GM18951 (cell line): ENCODE results near the gene KHSRP.
"Not testable (repeated sequence)": the region's sequence is repeated elsewhere in the genome, so short reads cannot be mapped to it uniquely, and the experiment has no call there.

Experiments
- POLR2A ChIP-seq: IDR thresholded peaks from 4 replicates; pipeline ENCODE4 v1.6.1; 2011; ENCODE audit warnings: mild to moderate bottlenecking; ENCODE audit not compliant: insufficient read length, insufficient read depth; ENCODE audit errors: extremely low read depth
- in situ Hi-C: fragments of 300-500 bp; cut with MboI; formaldehyde crosslinking; loops from one replicate; pipeline ENCODE4 v1.12.0; 2022; ENCODE audit warnings: low sequenced_read_pairs, mixed read lengths, inconsistent platforms; ENCODE audit not compliant: unreplicated experiment

Gene KHSRP

DNA sequence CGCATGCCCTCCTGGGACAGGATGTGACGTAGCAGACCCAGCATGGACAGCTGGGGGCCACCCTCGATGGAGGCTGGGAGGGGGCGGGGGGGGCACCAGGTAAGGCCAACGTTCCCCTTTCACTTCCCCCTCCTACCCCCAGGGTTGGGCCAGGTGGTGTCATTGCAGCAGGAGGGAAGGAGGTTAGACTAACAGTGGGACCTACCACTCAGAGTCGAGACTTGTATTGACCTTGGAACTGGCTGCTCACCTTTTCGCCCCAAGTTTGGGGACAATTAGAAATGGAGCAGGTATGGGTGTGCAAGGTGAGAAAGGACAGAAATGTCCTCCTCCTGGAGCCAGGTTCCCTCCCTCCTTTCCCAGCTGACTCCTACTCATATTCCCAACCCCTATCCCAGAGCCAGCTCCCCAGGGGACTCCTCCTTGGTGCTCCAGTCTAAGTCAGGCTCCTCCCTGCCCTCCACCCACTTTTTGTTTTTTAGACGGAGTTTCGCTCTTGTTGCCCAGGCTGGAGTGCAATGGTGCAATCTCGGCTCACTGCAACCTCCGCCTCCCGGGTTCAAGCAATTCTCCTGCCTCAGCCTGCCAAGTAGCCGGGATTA is 17.6 kb upstream of the KHSRP start:
- in situ Hi-C loops: no loop called here
- no peak for TF ChIP-seq POLR2A

DNA sequence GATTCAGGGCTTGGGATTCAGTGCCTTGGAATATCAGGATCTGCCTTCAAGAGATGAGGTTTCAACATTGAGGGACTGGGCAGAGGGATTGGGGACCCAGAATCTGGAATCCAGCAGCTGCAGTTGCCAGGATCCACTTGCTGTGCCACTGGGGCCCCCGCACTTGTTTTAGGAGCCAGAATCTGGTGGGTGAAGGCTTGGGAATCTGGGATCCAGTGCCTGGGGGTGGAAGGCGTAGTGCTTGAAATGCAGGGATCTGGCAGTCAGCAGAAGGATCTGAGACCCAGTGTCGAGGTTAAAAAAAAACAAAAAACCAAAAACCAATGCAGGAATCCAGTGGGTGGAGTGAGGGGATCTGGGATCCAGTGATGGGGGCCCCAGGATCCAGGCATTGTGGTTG is 16.3 kb upstream of the KHSRP start:
- no peak for TF ChIP-seq POLR2A
- in situ Hi-C loops: no loop called here

DNA sequence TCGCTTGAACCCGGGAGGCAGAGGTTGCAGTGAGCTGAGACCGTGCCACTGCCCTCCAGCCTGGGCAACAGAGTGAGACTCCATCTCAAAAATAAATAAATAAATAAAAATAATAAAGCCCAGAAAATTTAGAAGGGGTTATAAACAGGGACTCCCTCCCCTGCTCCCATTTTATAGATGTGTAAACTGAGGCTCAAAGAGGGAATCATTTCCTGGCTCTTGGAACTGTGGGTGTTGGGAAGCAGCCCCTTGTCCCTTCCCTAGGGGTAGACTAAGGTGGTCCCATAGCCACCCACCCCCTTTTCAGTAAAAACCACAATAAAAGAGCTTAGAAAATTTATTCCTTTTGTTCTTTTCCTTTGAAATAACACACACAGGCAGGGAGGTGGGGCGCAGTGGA is 15.1 kb upstream of the KHSRP start:
- TF ChIP-seq POLR2A: no peak
- in situ Hi-C loops: no loop called here

DNA sequence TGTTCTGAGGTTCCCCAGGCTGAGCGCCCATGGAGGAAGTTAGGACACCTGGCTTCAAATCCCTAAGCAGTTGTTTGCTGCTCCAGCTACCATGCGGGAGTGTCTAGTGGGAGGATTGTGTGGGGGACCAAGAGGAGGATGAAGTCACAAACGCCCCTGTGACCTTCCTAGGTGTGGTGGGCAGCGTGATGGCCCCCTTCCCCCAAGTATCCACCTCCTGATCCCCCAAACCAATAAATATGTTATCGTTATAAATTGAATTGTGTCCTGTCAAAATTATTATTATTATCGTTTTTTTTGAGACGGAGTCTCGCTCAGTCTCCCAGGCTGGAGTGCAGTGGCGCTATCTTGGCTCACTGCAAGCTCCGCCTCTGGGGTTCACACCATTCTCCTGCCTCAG is 9.1 kb upstream of the KHSRP start, which contains the start of gene SLC25A41:
Gene SLC25A41, minus strand, starts transcription at position 101 of the 400 bp plus-strand sequence. Its CDS starts 70 bp downstream, at position 31.
- no peak for TF ChIP-seq POLR2A
- in situ Hi-C loops: no loop called here

DNA sequence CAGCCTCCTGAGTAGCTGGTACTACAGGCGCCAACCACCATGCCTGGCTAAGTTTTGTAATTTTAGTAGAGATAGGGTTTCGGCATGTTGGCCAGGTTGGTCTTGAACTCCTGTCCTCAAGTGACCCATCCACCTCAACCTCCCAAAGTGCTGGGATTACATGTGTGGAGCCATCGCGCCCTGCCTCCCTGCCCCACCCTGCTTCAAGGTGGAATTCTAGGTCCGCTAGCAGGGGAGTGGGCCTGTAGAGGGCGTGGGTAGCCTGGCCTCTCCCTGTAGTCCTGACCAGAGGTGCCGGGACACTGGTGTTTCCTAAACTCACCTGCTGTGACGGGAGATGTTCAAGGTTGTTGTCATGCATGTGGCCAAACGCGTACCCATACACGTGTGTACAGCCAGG is 8.6 kb upstream of the KHSRP start:
- in situ Hi-C loops: no loop called here
- TF ChIP-seq POLR2A: no peak

DNA sequence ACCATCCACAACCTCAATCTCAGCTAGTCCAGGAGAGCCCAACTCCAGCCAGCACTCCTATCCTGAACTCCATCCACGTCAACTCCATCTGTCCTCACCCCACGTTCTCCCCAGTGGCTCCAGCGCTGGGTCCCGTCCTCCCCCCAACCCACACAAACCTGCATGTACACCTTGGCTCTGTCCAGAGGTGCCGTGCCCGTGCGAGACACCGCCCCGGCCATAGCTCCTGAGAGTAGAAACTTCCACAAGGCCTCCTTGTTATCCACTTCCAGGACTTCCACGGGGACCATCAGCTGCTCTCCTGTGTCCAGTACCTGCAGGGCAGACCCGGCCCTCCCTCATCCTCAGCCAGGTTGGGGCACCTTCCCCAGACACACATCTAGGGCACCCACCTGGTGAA is 7.3 kb upstream of the KHSRP start:
- TF ChIP-seq POLR2A: no peak
- in situ Hi-C loops: no loop called here

DNA sequence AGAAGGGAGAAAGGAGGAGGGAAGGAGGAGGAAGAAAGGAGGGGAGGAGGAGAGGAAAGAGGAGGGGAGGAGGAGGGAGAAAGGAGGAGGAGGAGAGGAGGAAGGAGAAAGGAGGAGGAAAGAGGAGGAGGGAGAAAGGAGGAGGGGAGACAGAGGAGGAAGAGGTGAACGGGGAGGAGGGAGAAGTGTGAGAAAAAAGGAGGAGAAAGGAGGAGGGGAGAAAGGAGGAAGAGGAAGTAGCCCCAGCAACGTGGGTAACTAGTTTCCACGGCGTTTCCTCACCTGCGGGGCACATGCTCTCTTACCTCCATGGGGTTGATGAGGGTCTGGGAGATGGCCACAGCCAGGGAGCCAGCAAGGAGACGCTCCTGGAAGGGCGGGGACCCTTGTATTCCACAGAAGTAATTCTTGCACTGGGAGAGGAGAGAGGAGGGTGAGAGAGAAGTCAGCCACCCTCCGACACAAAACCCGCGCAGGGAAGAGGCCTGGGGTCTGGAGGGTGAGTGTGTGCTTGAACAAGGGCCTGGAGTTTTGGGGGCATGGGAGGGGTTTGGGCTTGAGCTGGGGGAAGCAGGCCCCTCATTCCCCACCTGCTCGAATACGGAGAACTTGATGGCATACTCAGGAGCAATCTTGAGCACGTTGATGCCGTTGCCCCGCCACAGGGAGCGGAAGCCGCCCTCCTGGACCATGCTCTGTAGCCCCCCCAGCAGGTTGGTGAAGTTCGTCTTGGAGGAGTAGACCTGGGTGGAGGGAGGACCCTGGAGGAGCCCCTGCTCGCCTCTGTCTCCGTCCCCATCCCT is 5.0 kb upstream of the KHSRP start:
- TF ChIP-seq POLR2A: no peak
- in situ Hi-C loops: no loop called here

DNA sequence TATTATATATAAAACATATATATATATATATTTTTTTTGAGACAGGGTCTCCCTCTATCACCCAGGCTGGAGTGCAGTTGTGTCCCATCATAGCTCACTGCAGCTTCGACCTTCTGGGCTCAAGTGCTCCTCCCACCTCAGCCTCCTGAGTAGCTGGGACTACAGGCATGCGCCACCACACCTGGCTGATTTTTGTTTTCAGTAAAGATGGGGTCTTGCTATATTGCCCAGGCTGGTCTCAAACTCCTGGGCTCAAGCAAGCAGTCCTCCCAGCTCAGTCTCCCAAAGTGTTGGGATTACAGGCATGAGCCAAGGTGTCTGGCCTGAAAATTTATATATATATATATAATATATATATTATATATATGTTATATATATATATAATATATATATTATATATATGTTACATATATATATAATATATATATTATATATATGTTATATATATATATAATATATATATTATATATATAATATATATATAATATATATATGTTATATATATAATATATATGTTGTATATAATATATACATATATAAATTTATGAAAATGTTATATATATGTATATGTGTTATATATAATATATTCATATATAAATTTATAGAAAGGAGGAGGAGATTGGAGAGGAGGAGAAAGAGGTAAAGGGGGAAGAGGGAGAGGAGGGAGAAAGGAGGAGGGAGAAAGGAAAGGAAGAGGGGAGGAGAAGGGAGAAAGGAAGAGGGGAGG is 4.2 kb upstream of the KHSRP start:
- in situ Hi-C loops: not testable (repeated sequence)

DNA sequence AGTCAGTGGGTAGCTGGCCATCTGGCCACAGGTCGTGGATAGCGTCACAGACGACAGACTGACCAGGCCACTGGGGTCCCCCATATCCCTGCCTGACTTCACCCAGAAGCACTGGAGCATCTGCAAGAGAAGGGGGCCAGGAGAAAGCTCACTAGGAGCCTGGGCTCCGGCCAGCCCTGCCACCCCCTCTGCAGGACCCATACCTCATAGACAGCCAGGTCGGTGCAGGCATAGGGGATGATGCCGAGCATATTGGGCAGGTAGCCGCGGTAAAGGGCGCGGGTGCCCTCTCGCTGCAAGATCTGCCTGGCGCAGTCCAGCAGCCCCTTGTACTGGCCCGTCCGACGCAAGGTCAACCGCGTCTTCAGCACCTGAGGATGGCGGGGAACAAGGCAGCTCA is 2.5 kb upstream of the KHSRP start:
- in situ Hi-C loops: no loop called here
- TF ChIP-seq POLR2A: no peak

DNA sequence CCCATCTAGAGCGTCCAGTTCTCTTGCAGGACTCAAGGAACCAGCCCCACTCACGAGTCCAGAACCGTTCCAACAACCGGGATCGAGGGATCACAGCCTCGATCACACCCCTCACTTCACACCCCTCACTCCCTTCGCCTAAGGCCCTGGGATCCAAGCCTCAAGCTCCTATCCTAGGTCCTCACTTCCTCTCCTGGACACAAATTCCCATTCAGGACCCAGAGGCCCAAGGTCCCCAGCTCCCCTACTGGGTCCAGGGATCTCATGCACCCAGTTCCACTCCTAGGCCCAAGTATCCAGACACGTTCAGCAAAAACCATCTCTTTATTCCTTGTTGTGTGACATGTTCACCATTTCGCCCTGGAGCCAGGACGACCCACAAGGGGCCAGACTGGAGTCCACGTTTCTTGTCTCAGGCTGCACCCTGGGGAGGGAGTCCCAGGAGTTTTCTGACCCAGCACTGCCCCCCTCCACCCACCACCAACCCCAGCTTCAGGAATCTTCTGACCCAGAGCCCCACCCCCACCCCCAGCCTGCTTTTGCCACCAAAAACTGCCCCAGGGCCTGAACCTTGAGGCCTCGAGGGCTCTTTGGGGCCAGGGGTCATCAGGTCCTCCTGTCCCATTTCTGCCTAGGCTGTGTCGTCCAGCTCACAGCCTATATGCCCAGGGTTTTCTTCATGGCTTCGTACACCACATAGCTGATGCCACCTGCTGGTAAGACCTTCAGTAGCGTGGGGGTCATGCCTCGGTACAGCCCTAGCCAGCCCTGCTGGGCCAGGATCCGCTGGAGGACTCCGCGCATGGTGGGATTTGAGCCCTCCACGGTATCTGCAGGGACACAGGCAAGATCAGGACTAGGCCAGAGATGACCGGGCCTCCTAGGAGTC is 1.4 kb upstream of the KHSRP start:
- no peak for TF ChIP-seq POLR2A
- in situ Hi-C loops: no loop called here

DNA sequence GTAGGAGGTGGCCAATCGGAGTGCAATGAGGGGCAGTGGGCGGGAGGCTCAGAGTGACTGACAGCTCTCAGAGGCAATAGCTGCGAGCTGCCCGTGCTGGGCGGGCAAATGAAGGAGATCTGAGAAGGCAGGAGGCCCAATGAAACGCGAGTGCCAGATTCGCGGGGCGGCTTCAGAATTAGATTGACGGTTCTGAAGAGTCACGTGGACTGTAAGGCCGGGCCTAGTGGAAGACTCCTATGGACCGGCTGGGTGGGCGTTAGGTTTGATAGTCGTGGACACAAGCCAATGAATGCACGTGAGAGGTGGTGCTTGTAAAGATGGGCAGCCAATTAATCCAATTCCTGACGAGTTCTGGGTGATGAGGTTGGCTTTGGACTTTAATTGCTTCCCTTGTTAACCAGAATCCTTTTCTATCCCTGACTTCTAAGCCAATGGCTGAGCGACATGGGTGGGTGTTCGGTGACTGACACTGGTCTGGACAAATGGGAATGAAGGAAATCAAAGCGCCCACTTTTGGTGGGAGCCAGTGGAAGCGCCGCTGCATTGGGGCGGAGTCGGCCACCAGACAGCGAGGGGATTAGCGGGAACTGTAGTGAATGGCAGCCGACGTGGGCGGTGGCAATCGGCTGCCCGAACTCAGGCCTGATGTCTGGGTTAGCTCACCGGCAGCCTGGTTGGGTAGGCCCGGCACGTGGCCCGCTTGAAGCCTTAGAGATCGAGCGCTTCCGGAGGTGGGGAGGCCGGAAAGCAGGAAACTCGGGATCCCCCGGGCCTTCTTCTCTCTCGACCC is 524 bp upstream of the KHSRP start:
- in situ Hi-C loops: no loop called here
- peak; percentile 57 for TF ChIP-seq POLR2A

DNA sequence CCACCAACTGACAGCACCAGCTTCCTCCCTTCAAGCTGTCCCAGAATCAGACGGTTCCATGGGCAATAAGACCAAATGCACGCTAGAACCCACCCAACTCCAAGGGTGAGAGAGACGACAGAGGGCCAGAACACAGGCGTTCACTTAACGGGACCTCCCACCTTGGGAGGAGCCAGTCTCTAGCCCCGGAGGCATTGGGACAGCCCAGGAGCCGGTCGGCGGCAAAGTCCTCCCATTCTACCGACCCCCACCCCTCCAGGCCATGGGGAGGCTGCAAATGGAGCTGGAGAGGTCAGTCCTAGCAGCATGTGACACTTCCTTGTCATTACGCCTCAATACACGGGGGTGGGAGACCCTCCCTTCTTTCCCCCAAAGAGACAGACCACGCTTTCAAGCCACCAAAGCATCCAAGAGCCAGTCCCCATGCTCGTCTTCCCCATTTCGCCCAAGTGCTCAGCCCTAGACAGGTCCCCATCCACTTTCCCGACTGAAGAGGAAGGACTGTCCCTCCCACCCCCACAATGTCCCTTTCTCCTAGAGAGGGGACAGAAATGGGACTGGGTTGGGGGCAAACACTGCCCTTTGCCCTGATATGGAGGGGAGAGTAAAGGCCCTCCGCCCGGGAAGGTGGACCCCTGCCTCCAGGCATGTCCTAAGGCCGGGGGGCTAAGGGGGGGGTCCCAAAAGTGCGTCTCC is 964 bp downstream of the KHSRP start:
- no peak for TF ChIP-seq POLR2A
- in situ Hi-C loops: no loop called here
